SK-N-SH (cell line): Measurements from ENCODE around the gene S100A2. TPM values are rescaled to one million over a fixed set of nuclear protein-coding genes. Genes with fewer than 3 reads are reported as not detected.

Experiments used
- CTCF ChIA-PET: fragments of 300-600, 350-600 bp; formaldehyde crosslinking; extraction: SDS; loops from one replicate; lab custom pipeline; 2021; lab: Yijun Ruan, JAX
- POLR2A ChIA-PET: fragments of 350-600 bp; sonication (Branson Sonifier 250); formaldehyde crosslinking; extraction: SDS; loops from one replicate; lab custom pipeline; 2020; ENCODE audit warnings: antibody characterized with exemption, inconsistent platforms; lab: Yijun Ruan, JAX
- DNase-seq: peaks from one replicate; pipeline ENCODE4 v3.0.0; 2012
- H2AFZ ChIP-seq: fragments of 200-600 bp; sonication (generic); 2 replicates; pipeline ENCODE4 v1.8.1; 2016; ENCODE audit warnings: antibody characterized with exemption, mild to moderate bottlenecking, low read depth
- H3F3A ChIP-seq: fragments of 200-600 bp; sonication (generic); replicated peaks from 2 replicates; pipeline ENCODE3; 2016; ENCODE audit warnings: antibody characterized with exemption, mild to moderate bottlenecking; ENCODE audit not compliant: insufficient read depth
- H3K27ac ChIP-seq, 2 experiments: fragments of 200-500 bp in 1 of 2; fragments of 200-600 bp in 1 of 2; sonication (Bioruptor generic) in 1 of 2; sonication (generic), shearing (Covaris generic) in 1 of 2; 2 replicates each; pipeline versions ENCODE4 v1.5.1 to v1.6.1; 2014 to 2016; ENCODE audit warnings: low read depth in 2 of 2, inconsistent platforms in 1 of 2, low read length in 1 of 2, mild to moderate bottlenecking in 1 of 2, mixed read lengths in 1 of 2
- H3K27me3 ChIP-seq: fragments of 200-600 bp; sonication (generic), shearing (Covaris generic); 2 replicates; pipeline ENCODE4 v1.6.1; 2016; ENCODE audit warnings: mixed run types; ENCODE audit not compliant: insufficient read depth
- H3K36me3 ChIP-seq, 2 experiments: fragments of 200-500 bp in 1 of 2; fragments of 200-600 bp in 1 of 2; sonication (Bioruptor generic) in 1 of 2; sonication (generic) in 1 of 2; replicated peaks in 1 of 2; 2 replicates each; pipeline versions ENCODE3 to v1.5.1; 2014 to 2016; ENCODE audit warnings: low read length in 1 of 2, mild to moderate bottlenecking in 1 of 2; ENCODE audit not compliant: insufficient read depth in 2 of 2, control insufficient read depth in 1 of 2
- H3K4me1 ChIP-seq, 2 experiments: fragments of 200-500 bp in 1 of 2; fragments of 200-600 bp in 1 of 2; sonication (Bioruptor generic) in 1 of 2; sonication (generic), shearing (Covaris generic) in 1 of 2; 2 replicates each; pipeline versions ENCODE4 v1.5.1 to v1.6.1; 2014 to 2016; ENCODE audit warnings: low read depth in 1 of 2, low read length in 1 of 2, mixed run types in 1 of 2; ENCODE audit not compliant: insufficient read depth in 2 of 2, control insufficient read depth in 1 of 2
- H3K4me2 ChIP-seq: fragments of 200-600 bp; sonication (generic), shearing (Covaris generic); 2 replicates; pipeline ENCODE4 v1.6.1; 2017; ENCODE audit warnings: mixed run types
- H3K4me3 ChIP-seq, 2 experiments: fragments of 200-500 bp in 1 of 2; fragments of 200-600 bp in 1 of 2; sonication (Bioruptor generic) in 1 of 2; sonication (generic), shearing (Covaris generic) in 1 of 2; 2 replicates each; pipeline versions ENCODE4 v1.5.1 to v1.8.1; 2014 to 2016; ENCODE audit warnings: low read depth in 2 of 2, inconsistent platforms in 1 of 2, low read length in 1 of 2, mild to moderate bottlenecking in 1 of 2, mixed read lengths in 1 of 2, moderate library complexity in 1 of 2
- H3K79me2 ChIP-seq: fragments of 200-600 bp; sonication (generic); 2 replicates; pipeline ENCODE4 v1.8.1; 2017; ENCODE audit warnings: mild to moderate bottlenecking; ENCODE audit not compliant: insufficient read depth
- H3K9ac ChIP-seq: fragments of 200-600 bp; sonication (generic); 2 replicates; pipeline ENCODE4 v1.6.1; 2017; ENCODE audit warnings: mixed run types
- H3K9me2 ChIP-seq: fragments of 200-600 bp; sonication (generic); 2 replicates; pipeline ENCODE4 v1.6.1; 2017; ENCODE audit warnings: mixed run types
- H3K9me3 ChIP-seq: fragments of 200-600 bp; sonication (generic); 2 replicates; pipeline ENCODE4 v1.6.1; 2017; ENCODE audit warnings: mixed run types, mild to moderate bottlenecking, moderate library complexity
- H4K20me1 ChIP-seq: fragments of 200-600 bp; sonication (generic); 2 replicates; pipeline ENCODE4 v1.6.1; 2017; ENCODE audit warnings: mild to moderate bottlenecking, mixed run types; ENCODE audit not compliant: insufficient read depth
- CTCF ChIP-seq: fragments of 200-600 bp; sonication (generic); IDR thresholded peaks from 2 replicates; pipeline ENCODE4 v1.6.1; 2017; ENCODE audit warnings: antibody characterized with exemption, mild to moderate bottlenecking, moderate library complexity
- EP300 ChIP-seq, 2 experiments: IDR thresholded peaks; 2 replicates each; pipeline versions ENCODE4 v1.4.0 to v1.6.1; 2012; ENCODE audit warnings: borderline replicate concordance in 1 of 2, low read depth in 1 of 2, low read length in 1 of 2
- FOSL2 ChIP-seq: IDR thresholded peaks from 2 replicates; pipeline ENCODE4 v1.4.0; 2012; ENCODE audit warnings: low read depth, mild to moderate bottlenecking, moderate library complexity, borderline replicate concordance
- GABPA ChIP-seq: IDR thresholded peaks from 2 replicates; pipeline ENCODE4 v1.4.0; 2012; ENCODE audit warnings: low read depth, mild to moderate bottlenecking
- GATA2 ChIP-seq: sonication (generic); formaldehyde crosslinking; IDR thresholded peaks from 2 replicates; pipeline ENCODE4 v1.5.0; 2020; ENCODE audit warnings: mild to moderate bottlenecking, missing genetic modification reagents
- MAX ChIP-seq: IDR thresholded peaks from 2 replicates; pipeline ENCODE4 v1.4.0; 2012; ENCODE audit warnings: low read depth
- NFIC ChIP-seq: IDR thresholded peaks from 2 replicates; pipeline ENCODE4 v1.4.0; 2012; ENCODE audit warnings: borderline replicate concordance
- PBX3 ChIP-seq: IDR thresholded peaks from 2 replicates; pipeline ENCODE4; 2012
- POLR2AphosphoS5 ChIP-seq: IDR thresholded peaks from 2 replicates; pipeline ENCODE4 v1.6.1; 2012; ENCODE audit warnings: low read depth, low read length
- RAD21 ChIP-seq: IDR thresholded peaks from 2 replicates; pipeline ENCODE4 v1.6.1; 2012; ENCODE audit warnings: mild to moderate bottlenecking, low read length
- RCOR1 ChIP-seq: fragments of 150-350 bp; IDR thresholded peaks from 2 replicates; pipeline ENCODE4 v1.6.1; 2017; ENCODE audit warnings: antibody characterized with exemption, low read length
- RFX5 ChIP-seq: IDR thresholded peaks from 2 replicates; pipeline ENCODE4 v1.6.1; 2012; ENCODE audit warnings: mild to moderate bottlenecking, improper control_type of control experiment, low read length
- RXRA ChIP-seq: IDR thresholded peaks from 2 replicates; pipeline ENCODE4 v1.4.0; 2012; ENCODE audit warnings: low read depth, mild to moderate bottlenecking, borderline replicate concordance
- SIN3A ChIP-seq: IDR thresholded peaks from 2 replicates; pipeline ENCODE4 v1.6.1; 2012; ENCODE audit warnings: low read depth, mild to moderate bottlenecking, low read length, moderate library complexity, borderline replicate concordance
- TAF1 ChIP-seq: IDR thresholded peaks from 2 replicates; pipeline ENCODE4 v1.6.1; 2012; ENCODE audit warnings: low read depth, mild to moderate bottlenecking, low read length, moderate library complexity, borderline replicate concordance
- TCF12 ChIP-seq: IDR thresholded peaks from 2 replicates; pipeline ENCODE4 v1.4.0; 2012
- TEAD4 ChIP-seq: IDR thresholded peaks from 2 replicates; pipeline ENCODE4 v1.4.0; 2012; ENCODE audit warnings: mild to moderate bottlenecking, borderline replicate concordance; ENCODE audit not compliant: insufficient read depth
- YY1 ChIP-seq: IDR thresholded peaks from 2 replicates; pipeline ENCODE4 v1.4.0; 2012; ENCODE audit warnings: low read depth, mild to moderate bottlenecking
- WGBS: methylation state at CpG from one replicate; pipeline ENCODE4 v1.1.6; 2017; ENCODE audit warnings: low lambda C conversion rate; 5-methylcytosine and 5-hydroxymethylcytosine counted together
- polyA plus RNA-seq, 3 experiments: library from polyadenylated mRNA; depleted of rRNA; stranded (reverse); fragments of >200 nt; gene quantifications; 2 replicates each; pipeline ENCODE4 v1.2.3, GENCODE V29; 2012

Gene S100A2
- polyA plus RNA-seq, 1 of the 3 experiments (the other 2 are of a cell fraction): 31.4 TPM

GRCh38 chr1:153608742-153609584, 43.3 kb upstream of the S100A2 start:
- TF ChIP-seq RXRA: 0 out of 2 replicates have a peak, but pooled peaks have one; percentile 24
- TF ChIP-seq RFX5: no peak
- TF ChIP-seq POLR2AphosphoS5: peak; percentile 94
- peak; percentile 83 for TF ChIP-seq MAX
- TF ChIP-seq GATA2: no peak
- peak in 1 of 2 experiments; percentile 8; a peak in 1 of 4 replicates for TF ChIP-seq EP300 (IDR thresholded peaks at IDR 0.05; ENCODE audit: borderline replicate concordance in 1 of 2, low read depth in 1 of 2, low read length in 1 of 2)
- peak; percentile 90 for TF ChIP-seq FOSL2
- TF ChIP-seq RAD21: no peak
- TF ChIP-seq CTCF: no peak
- TF ChIP-seq YY1: peak; percentile 53; the same call in 1 of the 2 replicates
- TF ChIP-seq TCF12: peak; percentile 66
- TF ChIP-seq NFIC: no peak
- TF ChIP-seq PBX3: peak; percentile 96
- TF ChIP-seq TEAD4: peak; percentile 43; the same call in 1 of the 2 replicates
- TF ChIP-seq SIN3A: peak; percentile 77; the same call in 1 of the 2 replicates
- TF ChIP-seq TAF1: peak; percentile 68; the same call in 1 of the 2 replicates
- peak; percentile 70 for TF ChIP-seq GABPA
- no peak for TF ChIP-seq RCOR1
- Histone ChIP-seq H3K9ac (peak overlapping the region; percentile 100), H3K4me1 (peaks cover 15 to 23% of the 10 kb centered on the region in 2 experiments; a peak in 3 of 4 replicates), H3K9me2 (no peaks in the 10 kb centered on the region), H3K4me3 (peak overlapping the region; percentile 58 to 87), H3K27ac (peak overlapping the region; percentile 58 to 84), H4K20me1 (no peaks in the 10 kb centered on the region), H2AFZ (peak overlapping the region; percentile 48; the same call in 1 of the 2 replicates), H3K36me3 (peaks cover 13 to 27% of the 10 kb centered on the region in 2 experiments), H3K79me2 (peaks cover 51% of the 10 kb centered on the region), H3K27me3 (no peaks in the 10 kb centered on the region), H3K4me2 (peak overlapping the region; percentile 99), H3K9me3 (no peaks in the 10 kb centered on the region), H3F3A (peaks cover 30% of the 10 kb centered on the region)
- DNase-seq: no peak
- 10% methylated on average over 18 of the region's 19 CpGs for WGBS
- ChIA-PET POLR2A (no interaction called here), CTCF (interaction anchor here (1.2 to 3.0 kb wide), 3 partner anchors 9 to 98 kb away, joined by 3 to 17 read pairs (median 8); no protein-coding TSS in a partner anchor)
